Thymus (tissue), 11 donors: ENCODE results near the gene BACE2. TPM values are rescaled to one million over a fixed set of nuclear protein-coding genes. Genes with fewer than 3 reads are reported as not detected.
"Not testable (repeated sequence)": the region's sequence is repeated elsewhere in the genome, so short reads cannot be mapped to it uniquely, and the experiment has no call there.

Experiments used
- DNase-seq, 9 donors: peaks; one replicate each; pipeline ENCODE4 v3.0.0-alpha.2; 2013; ENCODE audit warnings: low spot score in 9 of 9, low read depth in 6 of 9, missing footprints in 1 of 9
- H3K27ac ChIP-seq, 2 donors: one replicate each; pipeline ENCODE4 v1.5.1; 2013; ENCODE audit warnings: control low read depth in 1 of 2, low read depth in 1 of 2, low read length in 1 of 2, mild to moderate bottlenecking in 1 of 2, moderate library complexity in 1 of 2
- H3K27me3 ChIP-seq, 2 donors: one replicate each; pipeline ENCODE4 v1.5.1; 2013; ENCODE audit warnings: low read length in 1 of 2; ENCODE audit not compliant: control insufficient read depth in 2 of 2, insufficient read depth in 1 of 2
- H3K36me3 ChIP-seq, 2 donors: one replicate each; pipeline ENCODE4 v1.5.1; 2013; ENCODE audit warnings: low read length in 1 of 2, mild to moderate bottlenecking in 1 of 2, moderate library complexity in 1 of 2; ENCODE audit not compliant: control insufficient read depth in 2 of 2, insufficient read depth in 2 of 2
- H3K4me1 ChIP-seq, 2 donors: one replicate each; pipeline ENCODE4 v1.5.1; 2013; ENCODE audit warnings: low read length in 2 of 2; ENCODE audit not compliant: control insufficient read depth in 2 of 2, insufficient read depth in 2 of 2
- H3K4me3 ChIP-seq, 2 donors: one replicate each; pipeline ENCODE4 v1.5.1; 2013; ENCODE audit warnings: low read length in 2 of 2, control low read depth in 1 of 2, mild to moderate bottlenecking in 1 of 2
- H3K9me3 ChIP-seq, 2 donors: one replicate each; pipeline ENCODE4 v1.5.1; 2013; ENCODE audit warnings: low read length in 1 of 2, mild to moderate bottlenecking in 1 of 2; ENCODE audit not compliant: control insufficient read depth in 2 of 2, insufficient read depth in 1 of 2
- WGBS: extraction: QIAGEN DNeasy Blood & Tissue Kit; methylation state at CpG from one replicate; pipeline ENCODE4 v1.1.7; 2013; 5-methylcytosine and 5-hydroxymethylcytosine counted together
- polyA plus RNA-seq: library from polyadenylated mRNA; stranded (reverse); fragments of 200-250 nt; gene quantifications from one replicate; pipeline ENCODE4 v1.2.3, GENCODE V29; 2013
- total RNA-seq: library from RNA; stranded (reverse); fragments of 120-200 nt; gene quantifications from one replicate; pipeline ENCODE4 v1.2.4, GENCODE V29; 2013
- donor health status: healthy.

Gene BACE2
- total and polyA plus RNA-seq, 2 donors, result 5.9 to 17.6 TPM

GRCh38 chr21:41244266-41244880 lies 76.4 kb downstream of the BACE2 start:
- not testable (repeated sequence) for H3K4me1 ChIP-seq, H3K27me3 ChIP-seq, H3K36me3 ChIP-seq, DNase-seq, H3K27ac ChIP-seq, H3K9me3 ChIP-seq, H3K4me3 ChIP-seq
- WGBS, result 97% methylated on average over 8 of the region's 8 CpGs

DNA sequence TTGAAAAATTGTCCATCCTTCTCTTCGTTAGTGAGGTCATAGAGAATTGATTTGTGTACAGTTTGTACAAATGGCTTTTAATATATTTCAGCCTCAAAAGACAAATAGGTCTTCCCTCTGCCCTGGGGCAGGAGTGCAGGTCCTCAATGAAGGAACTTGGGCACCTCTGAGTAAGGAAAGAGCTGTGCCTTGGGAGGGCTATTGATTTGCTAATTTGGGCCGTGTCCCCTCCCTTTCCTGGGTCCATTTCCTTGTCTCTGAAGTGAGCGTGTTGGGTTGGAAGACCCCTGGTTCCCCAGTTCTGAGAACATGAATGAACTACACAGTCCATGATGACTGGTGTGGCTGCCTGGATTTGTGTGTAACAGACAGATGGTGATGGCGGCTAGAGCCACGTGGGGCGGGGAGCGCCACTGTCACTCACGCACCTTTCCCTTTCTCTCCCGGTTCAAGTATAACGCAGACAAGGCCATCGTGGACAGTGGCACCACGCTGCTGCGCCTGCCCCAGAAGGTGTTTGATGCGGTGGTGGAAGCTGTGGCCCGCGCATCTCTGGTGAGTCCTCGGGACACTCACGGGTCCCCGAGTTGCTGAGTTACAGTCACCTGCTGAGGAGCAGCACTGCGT lies 77.7 kb downstream of the BACE2 start:
- no peak overlapping the region for H3K4me3 ChIP-seq
- whole genome bisulfite sequencing, result 95% methylated on average over 20 of the region's 20 CpGs
- no peaks in the 10 kb centered on the region for H3K36me3 ChIP-seq
- H3K4me1 ChIP-seq, result no peaks in the 10 kb centered on the region
- H3K27ac ChIP-seq, result no peak overlapping the region
- no peaks in the 10 kb centered on the region for H3K27me3 ChIP-seq
- DNase-seq, result no peak
- peaks cover 0 to 3% of the 10 kb centered on the region in 2 donors for H3K9me3 ChIP-seq

GRCh38 chr21:41246808-41247207 lies 78.8 kb downstream of the BACE2 start:
- no peak overlapping the region for H3K4me3 ChIP-seq
- peaks cover 0 to 3% of the 10 kb centered on the region in 2 donors for H3K9me3 ChIP-seq
- H3K27me3 ChIP-seq, result no peaks in the 10 kb centered on the region
- H3K4me1 ChIP-seq, result no peaks in the 10 kb centered on the region
- no peak for DNase-seq
- WGBS, result 97% methylated on average over 13 of the region's 13 CpGs
- no peaks in the 10 kb centered on the region for H3K36me3 ChIP-seq
- no peak overlapping the region for H3K27ac ChIP-seq

DNA sequence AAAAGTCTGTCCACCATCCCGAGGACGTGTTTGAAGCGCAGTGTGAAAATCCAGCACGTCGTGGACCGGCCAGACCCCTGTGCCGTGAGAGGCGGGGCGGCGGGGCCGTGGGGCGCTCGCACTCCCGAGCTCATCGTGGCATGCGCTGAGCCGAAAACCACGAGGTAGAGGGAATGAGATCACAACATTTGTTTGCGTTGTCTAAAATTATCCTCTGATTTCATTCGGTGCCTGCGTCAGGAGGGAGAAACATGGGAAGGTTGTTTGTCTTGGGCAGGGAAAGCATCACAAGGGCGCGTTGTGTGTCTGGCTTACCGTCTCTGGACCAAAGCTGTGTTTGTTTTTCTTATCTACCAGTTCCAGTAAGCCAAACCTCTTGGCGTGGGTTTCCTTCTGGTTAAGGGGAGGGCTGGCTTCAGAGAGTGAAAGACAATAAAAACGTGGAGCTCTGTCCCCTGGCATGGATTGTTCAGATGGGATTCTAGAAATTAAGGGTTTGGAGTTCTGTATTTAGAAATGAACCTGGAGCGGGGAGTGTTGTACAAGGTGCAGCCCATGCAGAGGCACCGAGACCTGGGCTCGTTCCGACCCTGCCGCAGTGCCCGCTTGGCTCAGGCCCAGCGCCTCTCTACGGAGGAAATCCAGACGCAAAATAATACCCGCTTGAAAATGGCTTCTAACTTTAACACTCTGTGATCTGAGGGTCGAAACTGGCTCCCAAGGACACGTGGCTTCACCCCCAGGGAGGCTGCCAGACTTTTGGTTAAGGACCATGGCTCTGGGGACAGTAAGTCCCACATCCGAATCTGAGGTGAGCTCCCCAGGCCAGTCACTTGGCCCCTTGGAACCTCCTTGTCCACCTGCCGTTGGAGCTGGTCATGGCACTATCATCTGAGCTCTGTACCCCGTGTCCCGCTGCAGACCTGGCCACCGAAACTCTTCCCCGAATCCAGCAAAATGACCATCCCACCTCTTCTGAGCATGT lies 79.9 kb downstream of the BACE2 start:
- 85% methylated on average over 44 of the region's 44 CpGs for WGBS
- H3K27me3 ChIP-seq, result no peaks in the 10 kb centered on the region
- peaks cover 0 to 3% of the 10 kb centered on the region in 2 donors for H3K9me3 ChIP-seq
- no peak for DNase-seq
- no peaks in the 10 kb centered on the region for H3K4me1 ChIP-seq
- H3K36me3 ChIP-seq, result no peaks in the 10 kb centered on the region
- no peak overlapping the region for H3K27ac ChIP-seq
- H3K4me3 ChIP-seq, result no peak overlapping the region

- H3K4me1 ChIP-seq, result no peaks in the 10 kb centered on the region
- no peaks in the 10 kb centered on the region for H3K36me3 ChIP-seq
- peaks cover 0 to 10% of the 10 kb centered on the region in 2 donors for H3K9me3 ChIP-seq
- DNase-seq, result no peak
- no peaks in the 10 kb centered on the region for H3K27me3 ChIP-seq
- H3K4me3 ChIP-seq, result no peak overlapping the region
- WGBS, result 97% methylated on average over 11 of the region's 11 CpGs
- no peak overlapping the region for H3K27ac ChIP-seq
These were observed 81.5 kb downstream of the BACE2 start for GRCh38 chr21:41249476-41249875.

- Histone ChIP-seq H3K36me3 (no peaks in the 10 kb centered on the region), H3K4me1 (no peaks in the 10 kb centered on the region), H3K27ac (no peak overlapping the region), H3K9me3 (peaks cover 0 to 14% of the 10 kb centered on the region in 2 donors), H3K27me3 (no peaks in the 10 kb centered on the region), H3K4me3 (no peak overlapping the region)
- DNase-seq, result no peak
- 94% methylated on average over 8 of the region's 8 CpGs for WGBS
These were observed 82.6 kb downstream of the BACE2 start for GRCh38 chr21:41250519-41250918.

DNA sequence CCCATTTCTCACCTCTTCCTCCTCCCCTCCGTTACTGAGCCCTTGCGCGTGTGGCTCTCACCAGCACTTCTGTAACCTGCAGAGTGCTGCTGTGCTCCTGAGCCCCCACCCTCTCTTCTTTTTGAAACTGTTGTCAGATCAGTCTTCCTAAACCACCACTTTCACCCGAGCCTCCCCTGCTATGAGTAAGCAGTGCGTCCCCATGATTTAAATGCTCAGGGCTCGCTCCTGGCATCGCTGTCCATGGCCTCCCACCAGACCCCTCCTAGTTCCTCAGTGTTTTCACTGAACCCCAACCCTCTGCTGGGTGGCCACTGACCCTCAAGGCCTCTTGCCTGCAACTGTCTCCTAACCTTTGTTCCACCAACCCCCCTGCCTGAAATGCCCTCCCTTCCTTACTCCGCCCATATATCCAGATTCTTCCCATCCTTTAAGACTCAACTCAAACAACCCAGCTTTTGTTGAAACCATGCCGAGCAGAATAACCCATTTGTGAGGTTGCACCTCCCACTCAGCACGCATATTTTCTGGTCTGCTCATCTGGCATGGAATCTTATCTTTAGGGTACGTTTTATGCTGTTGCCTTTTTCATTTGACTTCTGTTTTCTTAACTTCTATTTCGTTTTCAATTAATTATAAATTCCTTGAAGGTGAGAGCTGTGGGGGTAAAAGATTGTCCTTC lies 84.1 kb downstream of the BACE2 start:
- Histone ChIP-seq H3K36me3 (no peaks in the 10 kb centered on the region), H3K4me3 (no peak overlapping the region), H3K9me3 (peaks cover 0 to 13% of the 10 kb centered on the region in 2 donors), H3K4me1 (no peaks in the 10 kb centered on the region), H3K27ac (no peak overlapping the region), H3K27me3 (no peaks in the 10 kb centered on the region)
- 91% methylated on average over 12 of the region's 12 CpGs for WGBS
- DNase-seq, result no peak

DNA sequence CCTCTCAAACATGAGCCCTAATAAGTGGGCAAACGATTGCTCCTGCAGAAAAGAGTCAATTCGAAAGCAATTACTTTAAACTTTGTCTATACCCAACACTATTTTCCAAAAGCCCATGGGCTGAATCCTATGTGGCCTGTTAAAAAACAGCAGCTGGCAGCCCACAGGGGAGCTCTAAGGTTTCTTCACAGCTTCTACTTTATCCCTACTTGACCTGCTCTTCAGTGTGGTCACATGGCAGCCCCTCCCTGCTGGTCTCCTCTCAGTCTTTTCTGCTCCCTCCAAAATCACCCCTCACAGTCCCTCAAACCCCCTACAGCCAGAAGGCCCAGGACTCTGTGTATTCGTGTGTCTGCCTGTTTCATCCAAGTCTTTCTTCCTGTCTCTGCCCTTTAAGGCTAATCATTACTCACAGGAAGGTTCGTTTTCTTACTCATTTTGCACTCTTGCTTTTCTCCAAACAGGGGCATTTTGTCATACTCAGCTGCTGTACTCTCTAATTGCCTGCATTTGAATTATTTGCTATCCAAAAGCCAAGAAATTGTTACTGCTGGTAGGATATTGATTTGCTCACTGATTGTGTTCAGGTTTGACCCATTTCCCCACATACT lies 86.2 kb downstream of the BACE2 start:
- Histone ChIP-seq H3K9me3 (peaks cover 0 to 12% of the 10 kb centered on the region in 2 donors), H3K4me1 (no peaks in the 10 kb centered on the region), H3K27me3 (no peaks in the 10 kb centered on the region), H3K27ac (no peak overlapping the region), H3K36me3 (no peaks in the 10 kb centered on the region), H3K4me3 (no peak overlapping the region)
- DNase-seq, result no peak
- WGBS, result 69% methylated on average over 4 of the region's 4 CpGs
